Osteocyte (in vitro differentiated cells): Measurements from ENCODE around the gene BCL2L1. TPM values are rescaled to one million over a fixed set of nuclear protein-coding genes. Genes with fewer than 3 reads are reported as not detected.

Experiments
- DNase-seq: peaks from one replicate; pipeline ENCODE4 v3.0.0; 2021; ENCODE audit warnings: mixed read lengths; ENCODE audit not compliant: unreplicated experiment; ENCODE audit errors: extremely low spot score
- H3K27ac Mint-ChIP-seq: one replicate; pipeline ENCODE4 v1.8.0; 2021; ENCODE audit warnings: mild to moderate bottlenecking, mixed read lengths; ENCODE audit not compliant: unreplicated experiment
- H3K27me3 Mint-ChIP-seq: one replicate; pipeline ENCODE4 v1.8.0; 2021; ENCODE audit warnings: mixed read lengths; ENCODE audit not compliant: unreplicated experiment
- H3K36me3 Mint-ChIP-seq: one replicate; pipeline ENCODE4 v1.8.0; 2021; ENCODE audit warnings: mixed read lengths; ENCODE audit not compliant: unreplicated experiment
- H3K4me1 Mint-ChIP-seq: one replicate; pipeline ENCODE4 v1.8.0; 2021; ENCODE audit warnings: mixed read lengths; ENCODE audit not compliant: unreplicated experiment
- H3K4me3 Mint-ChIP-seq: one replicate; pipeline ENCODE4 v1.8.0; 2021; ENCODE audit warnings: mild to moderate bottlenecking, moderate library complexity, mixed read lengths; ENCODE audit not compliant: unreplicated experiment
- H3K9me3 Mint-ChIP-seq: one replicate; pipeline ENCODE4 v1.8.0; 2021; ENCODE audit warnings: mixed read lengths; ENCODE audit not compliant: unreplicated experiment
- total RNA-seq: library from RNA; stranded (reverse); gene quantifications from 2 replicates; pipeline ENCODE4 v1.2.1, GENCODE V29; 2021
- TF ChIP-seq, protein P1 (sequence below): fragments of 200-600 bp; sonication (generic); IDR thresholded peaks from 2 replicates; pipeline ENCODE4 v1.5.0; 2021; ENCODE audit warnings: antibody characterized with exemption, mild to moderate bottlenecking, moderate library complexity

Gene BCL2L1
- total RNA-seq, 1 donor from 2014 or later, result 67.0 TPM

DNA sequence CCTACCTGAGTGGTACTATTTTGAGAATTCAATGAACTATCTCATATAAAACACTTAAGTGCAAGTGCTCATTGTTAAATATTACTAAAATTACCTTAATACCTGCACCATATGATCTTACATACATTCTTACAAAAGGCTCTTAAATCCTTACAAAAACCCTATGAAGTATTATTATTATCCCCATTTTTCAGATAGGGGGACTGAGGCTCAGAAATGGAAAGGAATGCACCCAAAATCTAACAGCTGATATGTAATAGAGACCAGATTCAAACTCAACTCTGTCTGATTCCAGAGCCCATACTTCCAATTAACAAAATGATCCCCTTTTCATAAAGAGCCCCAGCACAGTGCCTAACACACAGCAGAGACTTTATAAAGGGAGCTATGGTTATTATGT, 17.5 kb downstream of the BCL2L1 start:
- peak overlapping the region; percentile 43 for H3K27ac Mint-ChIP-seq

DNA sequence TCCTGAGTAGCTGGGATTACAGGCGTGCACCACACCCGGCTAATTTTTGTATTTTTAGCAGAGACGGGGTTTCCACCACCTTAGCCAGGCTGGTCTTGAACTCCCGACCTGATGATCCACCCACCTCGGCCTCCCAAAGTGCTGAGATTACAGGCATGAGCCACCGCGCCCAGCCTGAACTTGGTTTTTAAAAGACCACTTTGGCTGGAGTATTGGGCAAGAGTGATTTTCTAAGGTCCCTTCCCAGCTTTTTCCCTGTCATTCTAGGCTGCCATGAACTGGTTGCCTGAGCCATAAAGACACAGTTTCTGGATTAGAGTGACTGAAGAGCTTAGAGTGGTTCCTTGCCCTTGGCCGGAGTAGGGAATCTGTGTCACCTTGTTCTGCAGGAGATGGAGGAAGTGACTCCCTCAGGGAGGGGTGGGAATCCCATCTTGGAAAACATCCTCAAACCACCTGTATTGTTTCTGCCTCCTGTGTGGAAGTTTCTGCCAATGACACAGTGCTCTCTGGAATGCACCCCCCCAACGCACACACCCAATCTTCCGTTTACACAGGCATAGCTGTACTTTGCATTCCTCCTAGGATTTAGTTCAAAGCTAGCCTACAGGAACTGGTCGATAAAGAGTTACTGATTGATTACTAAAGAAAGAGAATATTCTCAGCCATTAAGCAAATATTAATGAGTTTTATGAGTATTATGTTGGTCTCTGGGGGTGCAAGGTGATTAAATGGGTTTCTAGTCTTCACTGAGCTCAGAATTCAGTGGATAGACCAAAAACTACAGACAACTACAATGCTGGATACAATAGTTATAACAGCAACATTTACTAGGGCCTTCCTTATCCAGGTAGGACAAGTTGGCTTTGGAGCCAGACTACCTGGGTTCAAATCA, 18.2 kb downstream of the BCL2L1 start:
- Mint-ChIP-seq H3K4me3 (no peak overlapping the region), H3K4me1 (peaks cover 46% of the 10 kb centered on the region), H3K9me3 (no peaks in the 10 kb centered on the region), H3K27me3 (no peaks in the 10 kb centered on the region), H3K36me3 (peaks cover 32% of the 10 kb centered on the region), H3K27ac (peak overlapping the region; percentile 43)
- TF ChIP-seq, protein P1, sequence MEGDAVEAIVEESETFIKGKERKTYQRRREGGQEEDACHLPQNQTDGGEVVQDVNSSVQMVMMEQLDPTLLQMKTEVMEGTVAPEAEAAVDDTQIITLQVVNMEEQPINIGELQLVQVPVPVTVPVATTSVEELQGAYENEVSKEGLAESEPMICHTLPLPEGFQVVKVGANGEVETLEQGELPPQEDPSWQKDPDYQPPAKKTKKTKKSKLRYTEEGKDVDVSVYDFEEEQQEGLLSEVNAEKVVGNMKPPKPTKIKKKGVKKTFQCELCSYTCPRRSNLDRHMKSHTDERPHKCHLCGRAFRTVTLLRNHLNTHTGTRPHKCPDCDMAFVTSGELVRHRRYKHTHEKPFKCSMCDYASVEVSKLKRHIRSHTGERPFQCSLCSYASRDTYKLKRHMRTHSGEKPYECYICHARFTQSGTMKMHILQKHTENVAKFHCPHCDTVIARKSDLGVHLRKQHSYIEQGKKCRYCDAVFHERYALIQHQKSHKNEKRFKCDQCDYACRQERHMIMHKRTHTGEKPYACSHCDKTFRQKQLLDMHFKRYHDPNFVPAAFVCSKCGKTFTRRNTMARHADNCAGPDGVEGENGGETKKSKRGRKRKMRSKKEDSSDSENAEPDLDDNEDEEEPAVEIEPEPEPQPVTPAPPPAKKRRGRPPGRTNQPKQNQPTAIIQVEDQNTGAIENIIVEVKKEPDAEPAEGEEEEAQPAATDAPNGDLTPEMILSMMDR, result no peak
- DNase-seq, result no peak

More for the DNA sequence above, 17.5 kb downstream of the BCL2L1 start:
- Mint-ChIP-seq H3K4me3 (no peak overlapping the region), H3K27me3 (no peaks in the 10 kb centered on the region), H3K36me3 (peaks cover 35% of the 10 kb centered on the region), H3K9me3 (no peaks in the 10 kb centered on the region), H3K4me1 (peaks cover 45% of the 10 kb centered on the region)
- TF ChIP-seq, protein P1, result no peak
- DNase-seq, result no peak

- Mint-ChIP-seq H3K4me3 (no peak overlapping the region), H3K4me1 (peaks cover 44% of the 10 kb centered on the region), H3K27ac (peak overlapping the region; percentile 36), H3K36me3 (peaks cover 17% of the 10 kb centered on the region), H3K9me3 (no peaks in the 10 kb centered on the region), H3K27me3 (no peaks in the 10 kb centered on the region)
- TF ChIP-seq, protein P1, result no peak
- DNase-seq, result no peak
These were observed 21.1 kb downstream of the BCL2L1 start for GRCh38 chr20:31701591-31701990.

DNA sequence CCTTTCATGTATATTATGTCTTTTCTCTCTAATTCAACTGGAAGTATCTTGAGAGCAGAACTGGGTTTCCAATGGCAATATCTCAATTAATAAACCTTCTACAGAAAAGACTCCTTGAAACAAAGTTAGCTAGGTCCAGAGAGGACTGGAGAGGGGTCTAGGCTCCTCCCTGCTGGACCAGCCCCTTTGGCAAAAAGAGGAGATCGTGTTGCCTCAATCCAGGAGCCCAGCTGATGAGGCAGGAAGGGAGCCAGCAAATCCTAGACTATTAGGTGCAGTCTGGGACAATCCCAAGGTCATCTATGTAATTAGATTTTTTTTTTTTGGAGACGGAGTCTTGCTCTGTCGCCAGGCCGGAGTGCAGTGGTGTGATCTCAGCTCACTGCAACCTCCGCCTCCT, 21.9 kb downstream of the BCL2L1 start:
- H3K36me3 Mint-ChIP-seq, result peaks cover 13% of the 10 kb centered on the region
- no peaks in the 10 kb centered on the region for H3K27me3 Mint-ChIP-seq
- H3K9me3 Mint-ChIP-seq, result no peaks in the 10 kb centered on the region
- DNase-seq, result no peak
- TF ChIP-seq, protein P1, result no peak
- H3K4me3 Mint-ChIP-seq, result no peak overlapping the region
- peaks cover 49% of the 10 kb centered on the region for H3K4me1 Mint-ChIP-seq
- H3K27ac Mint-ChIP-seq, result peak overlapping the region; percentile 95
